ENCODE measurements around the gene ARG2. TPM values are rescaled to one million over a fixed set of nuclear protein-coding genes. Genes with fewer than 3 reads are reported as not detected.

ARG2 gene
- total and polyA plus RNA-seq, 10 of the 15 experiments (the other 5 are each of a cell fraction or from before 2014, with no cell fraction given) = 0.48 to 7.8 (median 1.1) TPM

DNA sequence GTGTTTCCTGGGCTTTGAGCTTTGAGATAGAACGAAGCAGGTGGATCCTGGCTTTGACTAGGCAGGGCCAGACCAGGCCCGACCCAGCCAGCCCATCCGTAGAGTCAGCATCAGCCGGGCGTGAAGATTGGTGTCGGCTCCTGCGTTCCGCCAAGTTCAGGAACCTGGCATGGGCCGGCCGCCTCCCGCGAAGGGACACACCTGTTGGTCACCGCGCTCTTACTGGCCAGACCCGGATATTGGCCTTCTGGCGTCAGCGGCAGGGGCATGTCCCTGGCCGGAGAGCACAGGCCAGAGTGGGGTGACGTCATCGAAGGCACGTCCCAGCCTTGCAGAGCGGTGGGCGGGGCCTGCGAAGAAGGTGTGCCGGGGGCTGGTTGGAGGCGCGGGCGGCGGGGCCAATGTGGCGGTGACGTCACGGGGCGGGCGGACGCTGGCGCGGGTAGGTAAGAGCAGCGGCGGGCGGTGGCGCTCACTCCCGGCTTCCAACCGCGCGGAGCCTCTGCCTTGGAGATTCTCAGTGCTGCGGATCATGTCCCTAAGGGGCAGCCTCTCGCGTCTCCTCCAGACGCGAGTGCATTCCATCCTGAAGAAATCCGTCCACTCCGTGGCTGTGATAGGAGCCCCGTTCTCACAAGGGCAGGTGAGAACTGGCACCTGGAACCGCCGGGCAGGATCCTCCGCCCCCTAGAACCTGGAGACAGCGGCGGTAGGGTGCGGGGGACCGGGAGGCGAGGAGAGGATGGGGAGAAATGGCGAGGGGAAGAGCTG, at the start of gene ARG2 (continued):
- no peak for TF ChIP-seq GABPA (IDR thresholded peaks at IDR 0.05; ENCODE audit: low read depth)
- TF ChIP-seq NR2C2 (IDR thresholded peaks at IDR 0.05; ENCODE audit: borderline replicate concordance, control insufficient read depth, insufficient read length, low read depth) = no peak
- no peak for TF ChIP-seq TARDBP (IDR thresholded peaks at IDR 0.05; ENCODE audit: borderline replicate concordance)
- no peak for TF ChIP-seq SMAD1 (IDR thresholded peaks at IDR 0.05; ENCODE audit: low read depth, partially characterized antibody)
- TF ChIP-seq TAF1 (IDR thresholded peaks at IDR 0.05; ENCODE audit: borderline replicate concordance, low read depth, low read length) = no peak
- no peak for TF ChIP-seq HDAC6 (IDR thresholded peaks at IDR 0.05; ENCODE audit: unreplicated experiment)
- TF ChIP-seq KDM1A (IDR thresholded peaks at IDR 0.05; ENCODE audit: borderline replicate concordance) = no peak
- TF ChIP-seq BACH1 (IDR thresholded peaks at IDR 0.05; ENCODE audit: borderline replicate concordance) = 0 out of 2 replicates have a peak, but pooled peaks have one; percentile 23
- peak; percentile 57 to 87; a peak in 3 of 4 replicates for TF ChIP-seq BHLHE40 (IDR thresholded peaks at IDR 0.05; ENCODE audit: borderline replicate concordance in 1 of 2, low read depth in 2 of 2, low read length in 1 of 2)
- peak; percentile 96 for TF ChIP-seq JUND (IDR thresholded peaks at IDR 0.05; ENCODE audit: low read depth, low read length)
- TF ChIP-seq, protein P1, sequence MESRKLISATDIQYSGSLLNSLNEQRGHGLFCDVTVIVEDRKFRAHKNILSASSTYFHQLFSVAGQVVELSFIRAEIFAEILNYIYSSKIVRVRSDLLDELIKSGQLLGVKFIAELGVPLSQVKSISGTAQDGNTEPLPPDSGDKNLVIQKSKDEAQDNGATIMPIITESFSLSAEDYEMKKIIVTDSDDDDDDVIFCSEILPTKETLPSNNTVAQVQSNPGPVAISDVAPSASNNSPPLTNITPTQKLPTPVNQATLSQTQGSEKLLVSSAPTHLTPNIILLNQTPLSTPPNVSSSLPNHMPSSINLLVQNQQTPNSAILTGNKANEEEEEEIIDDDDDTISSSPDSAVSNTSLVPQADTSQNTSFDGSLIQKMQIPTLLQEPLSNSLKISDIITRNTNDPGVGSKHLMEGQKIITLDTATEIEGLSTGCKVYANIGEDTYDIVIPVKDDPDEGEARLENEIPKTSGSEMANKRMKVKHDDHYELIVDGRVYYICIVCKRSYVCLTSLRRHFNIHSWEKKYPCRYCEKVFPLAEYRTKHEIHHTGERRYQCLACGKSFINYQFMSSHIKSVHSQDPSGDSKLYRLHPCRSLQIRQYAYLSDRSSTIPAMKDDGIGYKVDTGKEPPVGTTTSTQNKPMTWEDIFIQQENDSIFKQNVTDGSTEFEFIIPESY (IDR thresholded peaks at IDR 0.05) = no peak
- TF ChIP-seq JUNB (IDR thresholded peaks at IDR 0.05) = no peak
- TF ChIP-seq DPF2 (IDR thresholded peaks at IDR 0.05) = peak; percentile 70; the same call in 1 of the 2 replicates
- TF ChIP-seq, protein P2, sequence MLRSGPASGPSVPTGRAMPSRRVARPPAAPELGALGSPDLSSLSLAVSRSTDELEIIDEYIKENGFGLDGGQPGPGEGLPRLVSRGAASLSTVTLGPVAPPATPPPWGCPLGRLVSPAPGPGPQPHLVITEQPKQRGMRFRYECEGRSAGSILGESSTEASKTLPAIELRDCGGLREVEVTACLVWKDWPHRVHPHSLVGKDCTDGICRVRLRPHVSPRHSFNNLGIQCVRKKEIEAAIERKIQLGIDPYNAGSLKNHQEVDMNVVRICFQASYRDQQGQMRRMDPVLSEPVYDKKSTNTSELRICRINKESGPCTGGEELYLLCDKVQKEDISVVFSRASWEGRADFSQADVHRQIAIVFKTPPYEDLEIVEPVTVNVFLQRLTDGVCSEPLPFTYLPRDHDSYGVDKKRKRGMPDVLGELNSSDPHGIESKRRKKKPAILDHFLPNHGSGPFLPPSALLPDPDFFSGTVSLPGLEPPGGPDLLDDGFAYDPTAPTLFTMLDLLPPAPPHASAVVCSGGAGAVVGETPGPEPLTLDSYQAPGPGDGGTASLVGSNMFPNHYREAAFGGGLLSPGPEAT (IDR thresholded peaks at IDR 0.05; ENCODE audit: low read depth) = no peak
- TF ChIP-seq, protein P3, sequence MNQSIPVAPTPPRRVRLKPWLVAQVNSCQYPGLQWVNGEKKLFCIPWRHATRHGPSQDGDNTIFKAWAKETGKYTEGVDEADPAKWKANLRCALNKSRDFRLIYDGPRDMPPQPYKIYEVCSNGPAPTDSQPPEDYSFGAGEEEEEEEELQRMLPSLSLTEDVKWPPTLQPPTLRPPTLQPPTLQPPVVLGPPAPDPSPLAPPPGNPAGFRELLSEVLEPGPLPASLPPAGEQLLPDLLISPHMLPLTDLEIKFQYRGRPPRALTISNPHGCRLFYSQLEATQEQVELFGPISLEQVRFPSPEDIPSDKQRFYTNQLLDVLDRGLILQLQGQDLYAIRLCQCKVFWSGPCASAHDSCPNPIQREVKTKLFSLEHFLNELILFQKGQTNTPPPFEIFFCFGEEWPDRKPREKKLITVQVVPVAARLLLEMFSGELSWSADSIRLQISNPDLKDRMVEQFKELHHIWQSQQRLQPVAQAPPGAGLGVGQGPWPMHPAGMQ (IDR thresholded peaks at IDR 0.05; ENCODE audit: borderline replicate concordance) = no peak
- peak; percentile 56 for TF ChIP-seq POLR2A (IDR thresholded peaks at IDR 0.05; ENCODE audit: low read depth, low read length)
- TF ChIP-seq RFX5 (IDR thresholded peaks at IDR 0.05; ENCODE audit: low read depth, low read length) = no peak; the same call in 1 of the 2 replicates
- no peak for TF ChIP-seq MEF2A (IDR thresholded peaks at IDR 0.05; ENCODE audit: insufficient read depth, low read depth, low read length)
- no peak for TF ChIP-seq YBX1 (IDR thresholded peaks at IDR 0.05)
- TF ChIP-seq ZNF622 (IDR thresholded peaks at IDR 0.05) = no peak
- no peak for TF ChIP-seq FOXK2 (IDR thresholded peaks at IDR 0.05)
- TF ChIP-seq ZNF384 (IDR thresholded peaks at IDR 0.05; ENCODE audit: borderline replicate concordance, low read depth, low read length) = no peak
- TF ChIP-seq NFYB (IDR thresholded peaks at IDR 0.05; ENCODE audit: insufficient read depth, low read depth, low read length) = no peak
- TF ChIP-seq STAT3 (IDR thresholded peaks at IDR 0.05; ENCODE audit: low read depth, low read length) = no peak
- TF ChIP-seq HCFC1 (IDR thresholded peaks at IDR 0.05; ENCODE audit: low read length) = no peak
- TF ChIP-seq SIN3A (IDR thresholded peaks at IDR 0.05; ENCODE audit: low read depth, low read length) = no peak
- TF ChIP-seq, protein P4, sequence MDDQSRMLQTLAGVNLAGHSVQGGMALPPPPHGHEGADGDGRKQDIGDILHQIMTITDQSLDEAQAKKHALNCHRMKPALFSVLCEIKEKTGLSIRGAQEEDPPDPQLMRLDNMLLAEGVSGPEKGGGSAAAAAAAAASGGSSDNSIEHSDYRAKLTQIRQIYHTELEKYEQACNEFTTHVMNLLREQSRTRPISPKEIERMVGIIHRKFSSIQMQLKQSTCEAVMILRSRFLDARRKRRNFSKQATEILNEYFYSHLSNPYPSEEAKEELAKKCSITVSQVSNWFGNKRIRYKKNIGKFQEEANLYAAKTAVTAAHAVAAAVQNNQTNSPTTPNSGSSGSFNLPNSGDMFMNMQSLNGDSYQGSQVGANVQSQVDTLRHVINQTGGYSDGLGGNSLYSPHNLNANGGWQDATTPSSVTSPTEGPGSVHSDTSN (IDR thresholded peaks at IDR 0.05; ENCODE audit: insufficient replicate concordance, low read depth, low read length) = no peak
